CD4-positive, alpha-beta T cell (primary cell): Measurements from ENCODE around the gene SPATA4. TPM values are rescaled to one million over a fixed set of nuclear protein-coding genes. Genes with fewer than 3 reads are reported as not detected.

ENCODE experiments used
- ATAC-seq: fragments of 200-7000 bp; cut with Tn5 transposase; one replicate; pipeline ENCODE4 v1.10.0; 2022; ENCODE audit warnings: mild to moderate bottlenecking; ENCODE audit not compliant: poor library complexity
- CTCF ChIA-PET: fragments of 350-600 bp; sonication (Branson Sonifier 250); formaldehyde crosslinking; loops from one replicate; lab custom pipeline; 2021; ENCODE audit warnings: antibody characterized with exemption, inconsistent platforms; lab: Charles Lee
- POLR2A ChIA-PET: fragments of 350-600 bp; sonication (Branson Sonifier 250); formaldehyde crosslinking; loops from one replicate; lab custom pipeline; 2021; ENCODE audit warnings: antibody characterized with exemption, inconsistent platforms; lab: Charles Lee
- DNase-seq, 14 experiments: peaks; one replicate each; pipeline ENCODE4 v3.0.0-alpha.2; 2013 to 2020; ENCODE audit warnings: mixed read lengths in 2 of 14
- H3K27ac ChIP-seq, 2 donors: one replicate each; pipeline versions ENCODE4 v1.5.1 to v1.7.0; 2013; ENCODE audit warnings: low read length in 2 of 2, low read depth in 1 of 2, mild to moderate bottlenecking in 1 of 2
- H3K27me3 ChIP-seq, 2 experiments: 1 replicate in 1 of 2; 2 replicates in 1 of 2; pipeline versions ENCODE4 v1.6.1 to v1.7.0; 2013; ENCODE audit warnings: low read length in 2 of 2, control low read depth in 1 of 2, mild to moderate bottlenecking in 1 of 2, moderate library complexity in 1 of 2; ENCODE audit not compliant: insufficient read depth in 2 of 2, control insufficient read depth in 1 of 2
- H3K36me3 ChIP-seq: one replicate; pipeline ENCODE4 v1.6.1; 2013; ENCODE audit warnings: low read length, control low read depth; ENCODE audit not compliant: insufficient read depth
- H3K4me1 ChIP-seq: one replicate; pipeline ENCODE4 v1.6.1; 2013; ENCODE audit warnings: low read length, control low read depth; ENCODE audit not compliant: insufficient read depth
- H3K4me3 ChIP-seq: one replicate; pipeline ENCODE4 v1.5.1; 2013; ENCODE audit warnings: mild to moderate bottlenecking, low read length, moderate library complexity
- H3K9me3 ChIP-seq, 2 experiments: 1 replicate in 1 of 2; 2 replicates in 1 of 2; pipeline versions ENCODE4 v1.6.1 to v1.7.0; 2013; ENCODE audit warnings: low read length in 2 of 2, mild to moderate bottlenecking in 2 of 2, control low read depth in 1 of 2, moderate library complexity in 1 of 2; ENCODE audit not compliant: control insufficient read depth in 1 of 2, insufficient read depth in 1 of 2
- H3K27ac Mint-ChIP-seq: one replicate; pipeline ENCODE4 v1.8.0; 2020; ENCODE audit warnings: mixed read lengths
- H3K27me3 Mint-ChIP-seq: one replicate; pipeline ENCODE4 v1.8.0; 2021; ENCODE audit warnings: mixed read lengths
- H3K36me3 Mint-ChIP-seq: one replicate; pipeline ENCODE4 v1.8.0; 2021; ENCODE audit warnings: low read depth, mixed read lengths
- H3K4me1 Mint-ChIP-seq: one replicate; pipeline ENCODE4 v1.8.0; 2021; ENCODE audit warnings: low read depth, mixed read lengths
- H3K4me3 Mint-ChIP-seq: one replicate; pipeline ENCODE4 v1.8.0; 2020; ENCODE audit warnings: mild to moderate bottlenecking, mixed read lengths
- H3K9me3 Mint-ChIP-seq: one replicate; pipeline ENCODE4 v1.8.0; 2020; ENCODE audit warnings: mixed read lengths
- intact Hi-C, 2 experiments: fragments of 100-400 bp; cut with DNase I in 1 of 2; cut with micrococcal nuclease in 1 of 2; formaldehyde crosslinking; loops; one replicate each; pipeline versions ENCODE4 v1.15.1 to v1.9.0; 2023 to 2025; cut with DNase I, micrococcal nuclease
- total RNA-seq, 174 experiments: library from RNA in 2 of 174; stranded (reverse) in 2 of 174; gene quantifications; one replicate each; pipeline ENCODE4 v1.2.3 and lab custom pipeline; 2021 to 2026
- TF ChIP-seq, protein P1 (sequence below): fragments of 200-600 bp; IDR thresholded peaks from one replicate; pipeline ENCODE4 v1.8.0; 2022; ENCODE audit warnings: antibody characterized with exemption, mild to moderate bottlenecking

Gene SPATA4
- total RNA-seq, 2 experiments from 2014 or later: not detected

DNA sequence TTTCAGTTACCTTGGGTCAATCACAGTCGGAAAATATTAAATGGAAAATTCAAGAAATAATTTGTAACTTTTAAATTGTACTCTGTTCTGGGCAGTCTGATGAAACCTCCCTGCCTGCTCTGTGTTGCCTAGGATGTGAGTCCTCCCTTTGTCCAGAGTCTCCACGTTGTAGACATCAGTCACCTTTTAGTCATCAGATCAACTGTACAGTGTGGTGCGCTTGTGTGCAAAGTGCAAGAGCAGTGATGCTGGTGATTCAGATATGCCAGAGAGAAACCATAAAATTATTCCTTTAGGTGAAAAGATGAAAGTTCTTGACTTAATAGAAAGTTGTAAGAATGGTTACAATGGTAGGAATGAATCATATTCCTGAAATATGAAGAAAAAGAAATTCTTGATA lies 1.4 kb downstream of the SPATA4 start:
- Histone ChIP-seq H3K4me3 (no peak overlapping the region), H3K36me3 (no peaks in the 10 kb centered on the region), H3K27me3 (peaks cover 8 to 20% of the 10 kb centered on the region in 2 experiments), H3K9me3 (no peaks in the 10 kb centered on the region), H3K27ac (no peak overlapping the region), H3K4me1 (peaks cover 11% of the 10 kb centered on the region)
- CTCF ChIA-PET: no interaction called here
- H3K4me1 Mint-ChIP-seq: peaks cover 10% of the 10 kb centered on the region
- POLR2A ChIA-PET: no interaction called here
- TF ChIP-seq, protein P1, sequence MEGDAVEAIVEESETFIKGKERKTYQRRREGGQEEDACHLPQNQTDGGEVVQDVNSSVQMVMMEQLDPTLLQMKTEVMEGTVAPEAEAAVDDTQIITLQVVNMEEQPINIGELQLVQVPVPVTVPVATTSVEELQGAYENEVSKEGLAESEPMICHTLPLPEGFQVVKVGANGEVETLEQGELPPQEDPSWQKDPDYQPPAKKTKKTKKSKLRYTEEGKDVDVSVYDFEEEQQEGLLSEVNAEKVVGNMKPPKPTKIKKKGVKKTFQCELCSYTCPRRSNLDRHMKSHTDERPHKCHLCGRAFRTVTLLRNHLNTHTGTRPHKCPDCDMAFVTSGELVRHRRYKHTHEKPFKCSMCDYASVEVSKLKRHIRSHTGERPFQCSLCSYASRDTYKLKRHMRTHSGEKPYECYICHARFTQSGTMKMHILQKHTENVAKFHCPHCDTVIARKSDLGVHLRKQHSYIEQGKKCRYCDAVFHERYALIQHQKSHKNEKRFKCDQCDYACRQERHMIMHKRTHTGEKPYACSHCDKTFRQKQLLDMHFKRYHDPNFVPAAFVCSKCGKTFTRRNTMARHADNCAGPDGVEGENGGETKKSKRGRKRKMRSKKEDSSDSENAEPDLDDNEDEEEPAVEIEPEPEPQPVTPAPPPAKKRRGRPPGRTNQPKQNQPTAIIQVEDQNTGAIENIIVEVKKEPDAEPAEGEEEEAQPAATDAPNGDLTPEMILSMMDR: no peak
- peaks cover 54% of the 10 kb centered on the region for H3K27me3 Mint-ChIP-seq
- H3K36me3 Mint-ChIP-seq: peaks cover 7% of the 10 kb centered on the region
- no peak for DNase-seq
- intact Hi-C loops: loop anchor here (2.0 to 10.0 kb wide), 5 partner anchors 121 to 1909 kb away; partner anchors contain the start of genes AGA (in 1 of the 2), CEP44 (in 1 of the 2), FBXO8 (in 1 of the 2) and WDR17 (in 1 of the 2)
- ATAC-seq: no peak
- no peak overlapping the region for H3K27ac Mint-ChIP-seq
- H3K4me3 Mint-ChIP-seq: peak overlapping the region; percentile 44
- H3K9me3 Mint-ChIP-seq: no peaks in the 10 kb centered on the region

DNA sequence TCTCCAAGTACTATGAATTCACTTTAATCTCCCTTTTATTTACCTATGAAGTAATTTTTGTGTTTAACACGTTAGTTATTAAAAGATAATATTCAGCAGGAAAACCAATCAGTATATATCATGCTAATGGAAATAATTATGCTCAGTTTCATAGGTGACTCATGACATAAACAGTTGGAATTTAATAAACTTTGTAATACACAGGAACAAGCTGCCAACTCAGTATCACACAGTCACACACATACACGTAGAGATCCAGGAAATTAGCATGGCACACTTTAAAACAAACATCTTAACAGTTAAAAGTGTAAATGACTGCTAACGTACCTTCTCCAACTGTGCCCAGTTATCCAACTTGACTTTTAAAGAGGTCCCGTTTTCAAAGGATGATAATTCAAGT lies 2.3 kb downstream of the SPATA4 start:
- Histone ChIP-seq H3K4me1 (peaks cover 11% of the 10 kb centered on the region), H3K27me3 (peaks cover 8 to 20% of the 10 kb centered on the region in 2 experiments), H3K27ac (no peak overlapping the region), H3K9me3 (no peaks in the 10 kb centered on the region), H3K36me3 (no peaks in the 10 kb centered on the region), H3K4me3 (no peak overlapping the region)
- Mint-ChIP-seq H3K4me1 (peaks cover 10% of the 10 kb centered on the region), H3K9me3 (no peaks in the 10 kb centered on the region), H3K4me3 (no peak overlapping the region), H3K36me3 (peaks cover 7% of the 10 kb centered on the region), H3K27me3 (peaks cover 56% of the 10 kb centered on the region), H3K27ac (no peak overlapping the region)
- CTCF ChIA-PET: interaction anchor here (0.6 kb wide), 1 partner anchor 132 kb away, joined by 3 read pairs; no protein-coding TSS in a partner anchor
- DNase-seq: no peak
- TF ChIP-seq, protein P1: no peak
- ATAC-seq: no peak
- intact Hi-C loops: loop anchor here (2.0 to 10.0 kb wide), 5 partner anchors 122 to 1908 kb away; partner anchors contain the start of genes AGA (in 1 of the 2), CEP44 (in 1 of the 2), FBXO8 (in 1 of the 2) and WDR17 (in 1 of the 2)
- POLR2A ChIA-PET: no interaction called here

GRCh38 chr4:176191974-176192373 lies 3.4 kb downstream of the SPATA4 start:
- POLR2A ChIA-PET: no interaction called here
- intact Hi-C loops: loop anchor here (2.0 to 10.0 kb wide), 5 partner anchors 123 to 1907 kb away; partner anchors contain the start of genes AGA (in 1 of the 2), CEP44 (in 1 of the 2), FBXO8 (in 1 of the 2) and WDR17 (in 1 of the 2)
- ATAC-seq: no peak

More at GRCh38 chr4:176191974-176192373, 3.4 kb downstream of the SPATA4 start:
- no peak overlapping the region for H3K27ac Mint-ChIP-seq
- TF ChIP-seq, protein P1: no peak
- no peaks in the 10 kb centered on the region for H3K9me3 Mint-ChIP-seq
- Histone ChIP-seq H3K36me3 (no peaks in the 10 kb centered on the region), H3K4me1 (peaks cover 11% of the 10 kb centered on the region), H3K9me3 (no peaks in the 10 kb centered on the region), H3K27ac (no peak overlapping the region), H3K27me3 (peaks cover 8 to 20% of the 10 kb centered on the region in 2 experiments), H3K4me3 (no peak overlapping the region)
- peaks cover 10% of the 10 kb centered on the region for H3K4me1 Mint-ChIP-seq
- no peak overlapping the region for H3K4me3 Mint-ChIP-seq
- CTCF ChIA-PET: no interaction called here
- H3K36me3 Mint-ChIP-seq: peaks cover 7% of the 10 kb centered on the region
- no peak for DNase-seq
- H3K27me3 Mint-ChIP-seq: peaks cover 60% of the 10 kb centered on the region
